Calu3 (cell line): Measurements from ENCODE around the gene PAK5. TPM values are rescaled to one million over a fixed set of nuclear protein-coding genes. Genes with fewer than 3 reads are reported as not detected.

ENCODE experiments used
- BruUV-seq: library from RNA; stranded (reverse); fragments of 400-500 nt; replicated peaks from 2 replicates; lab custom pipeline; 2021; lab: Mats Ljungman, UMichigan
- CTCF ChIA-PET: fragments of 300-600 bp; sonication (Branson Sonifier 250); formaldehyde crosslinking; loops from one replicate; lab custom pipeline; 2022; ENCODE audit warnings: antibody characterized with exemption; lab: Charles Lee
- DNase-seq: peaks from one replicate; pipeline ENCODE4 v3.0.0; 2022
- H3K27ac Mint-ChIP-seq: one replicate; pipeline ENCODE4 v1.8.0; 2022; ENCODE audit warnings: mixed read lengths; ENCODE audit not compliant: unreplicated experiment
- H3K27me3 Mint-ChIP-seq: one replicate; pipeline ENCODE4 v1.8.0; 2022; ENCODE audit warnings: mixed read lengths; ENCODE audit not compliant: unreplicated experiment
- H3K36me3 Mint-ChIP-seq: one replicate; pipeline ENCODE4 v1.8.0; 2022; ENCODE audit warnings: mild to moderate bottlenecking, moderate library complexity, mixed read lengths; ENCODE audit not compliant: insufficient read depth, unreplicated experiment
- H3K4me1 Mint-ChIP-seq: one replicate; pipeline ENCODE4 v1.8.0; 2022; ENCODE audit warnings: mild to moderate bottlenecking, low read depth, mixed read lengths; ENCODE audit not compliant: unreplicated experiment
- H3K4me3 Mint-ChIP-seq: one replicate; pipeline ENCODE4 v1.8.0; 2022; ENCODE audit warnings: mild to moderate bottlenecking, low read depth, moderate library complexity, mixed read lengths; ENCODE audit not compliant: unreplicated experiment
- H3K9me3 Mint-ChIP-seq: one replicate; pipeline ENCODE4 v1.8.0; 2022; ENCODE audit warnings: low read depth, mixed read lengths; ENCODE audit not compliant: unreplicated experiment
- CTCF ChIP-seq: fragments of 200-600 bp; IDR thresholded peaks from one replicate; pipeline ENCODE4 v1.8.0; 2022; ENCODE audit warnings: antibody characterized with exemption; ENCODE audit not compliant: unreplicated experiment
- intact Hi-C: fragments of 100-400 bp; cut with micrococcal nuclease; formaldehyde crosslinking; loops from one replicate; pipeline ENCODE4 v1.10.0; 2022; ENCODE audit not compliant: unreplicated experiment
- total RNA-seq: library from RNA; stranded (reverse); gene quantifications from 2 replicates; pipeline ENCODE4 v1.2.3, GENCODE V29; 2022

PAK5 gene
- total RNA-seq, 1 experiment from 2014 or later = not detected

DNA sequence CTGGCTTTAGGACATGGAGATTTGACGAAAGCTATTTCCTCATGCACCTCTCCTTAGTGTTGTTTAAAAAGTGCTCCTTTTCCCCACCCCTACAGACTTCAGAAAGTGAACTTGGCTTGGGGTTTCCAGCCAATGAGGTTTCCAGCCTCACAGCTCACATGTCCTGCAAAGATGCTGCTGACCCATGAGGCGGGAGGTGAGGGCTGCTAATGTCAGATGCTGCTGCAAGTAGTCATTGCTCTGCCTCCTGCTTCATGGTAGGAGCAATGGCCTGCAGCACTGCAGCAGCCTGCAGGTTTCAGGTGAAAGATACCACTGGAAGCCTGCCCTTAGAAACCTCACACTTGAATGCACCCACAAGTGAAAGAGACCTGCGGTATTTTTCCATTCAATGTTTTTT is 211.7 kb downstream of the PAK5 start:
- peaks cover 6% of the 10 kb centered on the region for H3K9me3 Mint-ChIP-seq
- H3K27ac Mint-ChIP-seq = peak overlapping the region; percentile 60
- CTCF ChIA-PET = interaction anchor here (1.3 kb wide), 1 partner anchor 9 kb away, joined by 3 read pairs; no protein-coding TSS in a partner anchor

GRCh38 chr20:9626357-9626756 is 212.5 kb downstream of the PAK5 start:
- Mint-ChIP-seq H3K27me3 (peaks cover 13% of the 10 kb centered on the region), H3K4me1 (no peaks in the 10 kb centered on the region), H3K27ac (peak overlapping the region; percentile 60), H3K4me3 (no peak overlapping the region), H3K36me3 (no peaks in the 10 kb centered on the region), H3K9me3 (peaks cover 6% of the 10 kb centered on the region)
- intact Hi-C loops = no loop called here
- no peak for TF ChIP-seq CTCF
- no TSS peak for BruUV-seq
- DNase-seq = peak; percentile 59
- CTCF ChIA-PET = interaction anchor here (1.6 kb wide), 1 partner anchor 9 kb away, joined by 8 read pairs; no protein-coding TSS in a partner anchor

More for the DNA sequence above, 211.7 kb downstream of the PAK5 start:
- no peaks in the 10 kb centered on the region for H3K36me3 Mint-ChIP-seq
- peaks cover 13% of the 10 kb centered on the region for H3K27me3 Mint-ChIP-seq
- no peak for TF ChIP-seq CTCF
- H3K4me1 Mint-ChIP-seq = no peaks in the 10 kb centered on the region
- no peak for DNase-seq
- H3K4me3 Mint-ChIP-seq = no peak overlapping the region
- intact Hi-C loops = no loop called here
- no TSS peak for BruUV-seq

DNA sequence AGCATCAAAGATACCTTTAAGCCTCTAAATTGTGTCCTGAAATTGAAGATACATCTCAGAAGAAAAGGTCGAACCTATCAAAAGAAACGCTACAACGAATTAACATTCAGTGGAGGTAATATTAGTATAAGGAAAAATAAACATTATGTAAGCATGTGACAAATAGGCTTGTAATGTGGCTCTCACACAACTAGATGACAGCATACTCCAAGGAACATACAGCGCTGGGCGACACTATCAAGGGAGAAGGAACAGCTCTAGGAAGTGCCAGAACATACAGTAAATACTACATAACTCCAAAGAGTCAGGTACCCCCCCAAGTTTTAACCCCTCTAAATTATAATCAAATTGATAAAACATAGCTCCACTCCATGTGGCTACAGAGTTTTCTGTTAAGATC is 220.9 kb downstream of the PAK5 start:
- Mint-ChIP-seq H3K36me3 (no peaks in the 10 kb centered on the region), H3K27ac (no peak overlapping the region), H3K4me1 (no peaks in the 10 kb centered on the region), H3K9me3 (peaks cover under 1% of the 10 kb centered on the region), H3K4me3 (peak overlapping the region; percentile 54), H3K27me3 (no peaks in the 10 kb centered on the region)
- TF ChIP-seq CTCF = peak; percentile 36
- intact Hi-C loops = loop anchor here (1.0 to 5.0 kb wide), 6 partner anchors 266 to 1924 kb away; no protein-coding TSS in a partner anchor
- BruUV-seq = no TSS peak
- peak; percentile 41 for DNase-seq
- CTCF ChIA-PET = interaction anchor here (0.6 to 2.8 kb wide), 20 partner anchors 8 to 1909 kb away, joined by 3 to 25 read pairs (median 4); partner anchors contain the start of genes ANKEF1, MKKS and SNAP25

- TF ChIP-seq CTCF = peak; percentile 48
- DNase-seq = peak; percentile 46
- Mint-ChIP-seq H3K9me3 (no peaks in the 10 kb centered on the region), H3K27ac (no peak overlapping the region), H3K4me1 (no peaks in the 10 kb centered on the region), H3K4me3 (no peak overlapping the region), H3K36me3 (no peaks in the 10 kb centered on the region), H3K27me3 (no peaks in the 10 kb centered on the region)
- CTCF ChIA-PET = interaction anchor here (0.6 to 2.8 kb wide), 17 partner anchors 9 to 1908 kb away, joined by 3 to 25 read pairs (median 4); partner anchors contain the start of genes ANKEF1, MKKS and SNAP25
- intact Hi-C loops = loop anchor here (5.0 kb wide), 3 partner anchors 475 to 1925 kb away; no protein-coding TSS in a partner anchor
- BruUV-seq = no TSS peak
Measured at GRCh38 chr20:9616833-9617461, 221.9 kb downstream of the PAK5 start.
